GM19238 (cell line): ENCODE data around the gene PRRT2.
A peak's percentile ranks its signal among the peaks of the same experiment; 100 is the strongest.
"Not testable (repeated sequence)": the region's sequence is repeated elsewhere in the genome, so short reads cannot be mapped to it uniquely, and the experiment has no call there.

Experiments
- DNase-seq: peaks from one replicate; pipeline ENCODE4 v3.0.0; 2011; ENCODE audit warnings: low spot score; ENCODE audit not compliant: insufficient read length

PRRT2 gene

DNA sequence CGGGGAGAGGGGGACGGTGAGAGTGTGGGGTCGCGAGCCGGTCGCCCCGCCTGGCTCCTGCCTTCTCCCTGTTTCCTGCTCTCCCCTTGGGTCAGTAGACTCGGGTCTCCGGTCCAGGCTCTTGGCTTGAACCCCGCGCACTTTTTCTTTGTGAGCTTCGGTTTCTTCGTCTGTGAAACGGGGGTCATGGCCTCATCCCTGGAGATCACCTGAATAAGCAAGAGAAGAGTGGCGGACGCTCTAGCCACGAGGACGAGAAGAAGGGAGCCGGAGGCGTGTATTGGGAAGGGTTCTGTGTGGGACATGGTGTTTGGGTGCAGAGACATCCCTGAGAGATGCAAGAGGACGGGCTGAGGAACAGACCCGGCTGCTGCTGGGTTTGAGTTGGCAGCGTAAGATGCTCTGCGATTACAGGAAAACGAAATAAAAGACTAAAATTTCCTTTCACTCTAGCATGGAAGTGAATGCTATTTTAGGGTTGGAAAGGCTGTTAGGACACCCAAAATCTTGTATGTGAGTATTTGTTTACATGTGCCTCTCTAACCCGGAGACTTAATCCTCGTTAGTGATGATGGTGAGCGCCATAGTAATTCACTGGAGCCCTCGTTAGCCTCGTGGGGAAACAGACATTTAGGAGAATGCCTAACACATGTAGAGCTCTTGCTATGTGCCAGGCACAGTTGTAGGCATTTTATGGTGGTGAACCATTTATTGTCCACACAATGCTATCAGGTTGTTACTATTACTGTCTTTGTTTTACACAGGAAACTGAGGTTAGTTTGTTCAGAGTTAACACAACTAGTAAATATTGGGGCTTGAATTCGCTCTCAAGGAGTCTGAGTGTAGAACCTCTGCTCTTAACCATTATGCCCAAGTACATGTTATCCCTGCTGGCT, 20.8 kb upstream of the PRRT2 start:
- DNase-seq, result no peak

DNA sequence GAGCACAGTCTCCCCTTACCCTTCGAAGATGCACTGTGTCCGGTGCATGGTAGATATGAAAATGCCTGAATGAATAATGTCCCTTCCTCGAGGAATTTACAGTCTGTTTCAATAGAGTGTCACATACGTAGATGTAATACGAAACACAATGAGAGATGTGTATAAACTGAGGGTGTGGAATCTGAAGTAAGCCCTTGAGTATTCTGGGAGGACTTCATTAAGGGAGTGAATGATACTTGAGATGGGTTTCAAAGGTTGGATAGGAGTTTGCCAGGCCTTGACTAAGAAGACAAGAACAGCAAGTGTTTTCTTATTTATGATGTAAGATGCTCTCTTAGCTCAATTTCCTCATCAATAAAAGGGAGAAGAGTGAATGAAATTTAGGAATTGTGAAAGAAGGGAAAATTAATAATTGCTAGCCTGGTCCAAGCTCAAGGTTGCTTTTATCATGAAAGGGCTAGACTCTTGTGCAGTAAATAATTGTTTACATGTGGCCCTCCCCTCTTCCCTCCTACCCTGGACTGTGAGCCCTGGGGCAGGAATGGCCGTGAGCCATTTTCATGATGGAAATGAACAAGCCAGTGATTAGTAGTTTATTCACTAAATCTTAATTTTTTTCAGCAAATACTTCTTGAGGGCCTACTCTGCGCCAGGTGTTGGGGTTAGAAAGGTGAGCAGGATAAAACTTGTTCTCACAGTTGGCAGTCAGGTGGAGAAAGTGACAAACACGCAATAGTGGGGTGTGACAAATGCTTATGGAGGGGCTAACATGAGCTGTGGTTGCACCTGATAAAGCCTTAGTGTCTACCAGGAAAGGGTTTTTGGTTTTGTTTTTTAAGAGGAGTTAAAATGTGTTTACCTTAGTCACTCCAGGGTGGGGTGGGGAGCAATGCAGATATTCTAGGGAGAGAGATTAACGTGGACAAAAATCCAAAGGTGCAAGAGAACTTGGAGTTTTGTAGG, 19.9 kb upstream of the PRRT2 start:
- no peak for DNase-seq

DNA sequence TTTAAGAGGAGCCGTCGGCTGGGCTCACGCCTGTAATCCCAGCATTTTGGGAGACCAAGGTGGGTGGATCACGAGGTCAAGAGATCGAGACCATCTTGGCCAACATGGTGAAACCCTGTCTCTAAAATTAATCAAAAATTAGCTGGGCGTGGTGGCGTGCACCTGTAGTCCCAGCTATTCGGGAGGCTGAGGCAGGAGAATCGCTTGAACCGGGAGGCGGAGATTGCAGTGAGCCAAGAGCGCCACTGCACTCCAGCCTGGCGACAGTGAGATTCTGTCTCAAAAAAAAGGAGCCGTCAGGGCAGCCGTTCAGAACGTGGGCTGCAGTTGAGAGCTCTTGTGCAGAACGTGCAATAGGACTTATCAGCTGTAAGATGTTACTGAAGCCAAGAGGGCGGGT, 18.8 kb upstream of the PRRT2 start:
- not testable (repeated sequence) for DNase-seq

DNA sequence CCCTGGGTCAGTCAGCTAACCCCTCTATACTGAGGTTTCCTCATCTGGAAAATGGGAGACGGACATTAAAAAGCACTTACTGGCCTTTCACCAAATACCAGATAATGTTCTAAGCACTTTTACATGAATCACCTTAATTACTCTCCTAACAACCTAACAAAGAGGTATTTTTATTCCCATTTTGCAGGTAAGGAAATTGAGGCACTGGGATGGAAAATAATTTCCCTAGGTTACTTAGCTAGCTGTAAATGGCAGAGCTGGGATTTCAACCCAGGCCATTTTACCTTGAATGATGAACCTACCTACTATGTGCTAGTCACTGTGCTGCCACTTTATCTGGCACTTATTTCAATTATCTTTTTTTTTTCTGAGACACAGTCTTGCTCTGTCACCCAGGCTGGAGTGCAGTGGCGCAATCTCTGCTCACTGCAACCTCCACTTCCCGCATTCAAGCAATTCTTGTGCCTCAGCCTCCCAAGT, 17.7 kb upstream of the PRRT2 start:
- no peak for DNase-seq

DNA sequence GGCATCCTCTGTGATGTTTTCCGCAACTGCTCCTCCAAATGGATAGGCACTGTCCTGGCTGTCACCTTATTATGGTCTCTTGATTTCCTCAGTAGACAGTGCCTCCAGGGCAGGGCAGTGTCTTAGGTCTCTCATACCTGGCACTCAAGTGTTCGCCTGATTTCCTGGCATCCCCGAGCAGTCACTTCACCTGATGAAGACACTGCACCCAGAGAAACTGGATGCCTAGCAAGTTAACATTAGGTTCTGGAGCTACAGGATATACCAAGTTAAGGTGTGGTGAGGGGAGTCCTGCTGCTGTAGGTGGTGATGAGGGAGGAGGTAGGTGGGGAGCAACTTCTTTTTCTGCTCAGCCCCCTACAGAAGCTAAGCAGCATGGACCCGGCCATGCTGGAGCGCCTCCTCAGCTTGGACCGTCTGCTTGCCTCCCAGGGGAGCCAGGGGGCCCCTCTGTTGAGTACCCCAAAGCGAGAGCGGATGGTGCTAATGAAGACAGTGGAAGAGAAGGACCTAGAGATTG, 9.5 kb upstream of the PRRT2 start:
- DNase-seq, result no peak

DNA sequence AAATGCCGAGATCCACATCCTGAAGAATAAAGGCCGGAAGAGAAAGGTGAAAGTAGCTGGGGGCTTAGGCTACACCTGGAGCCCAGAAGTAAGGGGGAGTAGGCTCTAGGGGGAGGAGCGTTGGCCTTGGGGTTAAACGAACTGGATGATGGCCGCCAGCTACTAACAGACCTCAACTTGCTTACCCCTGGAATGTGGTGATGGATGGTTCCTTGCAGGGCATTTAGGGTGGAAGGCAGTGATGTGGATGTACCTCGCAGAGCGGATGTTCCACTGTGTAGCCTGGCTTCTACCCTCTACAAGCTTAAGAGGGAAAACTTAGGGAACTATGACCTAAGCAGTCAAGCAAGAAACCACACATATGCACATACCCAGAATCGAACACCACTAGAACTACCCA, 8.0 kb upstream of the PRRT2 start:
- DNase-seq, result no peak

DNA sequence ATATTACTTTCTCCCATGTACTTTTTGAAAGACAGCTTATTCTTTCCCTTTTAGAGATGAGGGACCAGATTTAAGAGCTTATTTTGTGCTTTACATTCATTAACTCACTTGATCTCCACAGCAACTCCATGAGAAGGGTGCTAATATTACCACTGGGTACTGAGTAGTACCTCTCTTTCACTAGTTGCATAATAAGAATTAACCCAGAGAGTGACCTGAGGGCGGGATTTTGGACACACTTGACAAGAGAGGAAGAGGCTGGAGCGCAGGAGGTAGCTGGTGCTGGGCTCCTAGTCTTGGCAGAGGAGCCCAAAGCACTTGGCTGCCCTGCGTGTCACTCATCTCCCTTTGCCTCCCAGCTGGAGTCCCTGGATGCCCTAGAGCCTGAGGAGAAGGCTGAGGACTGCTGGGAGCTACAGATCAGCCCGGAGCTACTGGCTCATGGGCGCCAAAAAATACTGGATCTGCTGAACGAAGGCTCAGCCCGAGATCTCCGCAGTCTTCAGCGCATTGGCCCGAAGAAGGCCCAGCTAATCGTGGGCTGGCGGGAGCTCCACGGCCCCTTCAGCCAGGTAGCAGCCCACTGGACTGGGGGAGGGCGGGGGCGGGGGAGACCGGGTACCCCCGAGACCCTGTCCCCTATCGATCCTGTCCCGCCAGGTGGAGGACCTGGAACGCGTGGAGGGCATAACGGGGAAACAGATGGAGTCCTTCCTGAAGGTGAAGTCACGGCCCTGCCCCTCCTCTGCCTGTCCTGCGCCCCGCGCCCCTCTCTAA, 7.3 kb upstream of the PRRT2 start:
- DNase-seq, result no peak

DNA sequence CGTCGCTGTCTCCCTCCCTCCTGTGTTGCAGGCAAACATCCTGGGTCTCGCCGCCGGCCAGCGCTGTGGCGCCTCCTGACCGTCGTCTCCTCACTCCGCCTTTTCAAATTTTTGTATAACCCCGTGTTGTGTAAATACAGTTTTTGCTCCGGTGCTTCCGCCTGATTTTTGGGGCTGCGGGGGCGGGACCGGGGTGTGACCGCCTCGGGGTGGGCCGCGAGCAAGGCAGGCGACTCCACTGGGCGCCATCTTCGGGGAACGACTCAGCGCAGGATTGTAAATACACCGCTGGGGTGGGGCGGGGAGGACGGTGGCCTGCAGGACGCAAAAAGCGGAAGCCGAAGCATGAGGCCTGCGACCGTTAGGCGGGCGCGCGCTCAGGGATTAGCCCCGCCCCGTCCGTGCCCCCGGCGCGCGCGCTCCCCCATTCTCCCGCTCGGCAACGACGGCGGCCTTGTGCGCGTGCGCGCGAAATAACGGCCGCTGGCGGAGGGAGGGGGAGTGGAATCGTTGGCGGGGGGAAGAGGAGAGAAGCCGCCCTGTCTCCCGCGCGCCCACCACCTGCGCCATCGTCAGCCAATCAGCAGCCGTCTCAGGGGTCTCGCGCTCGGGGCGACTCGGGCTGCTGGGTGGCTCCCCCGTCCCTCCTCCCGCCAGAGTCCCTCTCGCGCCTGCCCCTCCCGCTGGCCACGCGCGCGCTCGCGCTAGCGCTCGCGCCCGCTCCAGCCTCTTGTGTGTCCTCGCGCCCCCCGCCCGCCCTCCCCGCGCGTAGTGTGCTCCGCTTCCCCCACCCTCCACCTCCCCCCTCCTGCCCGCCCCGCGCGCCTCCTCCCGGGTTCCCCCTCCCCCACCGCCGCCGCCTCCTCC, 6.5 kb upstream of the PRRT2 start:
- peak; percentile 92 for DNase-seq

DNA sequence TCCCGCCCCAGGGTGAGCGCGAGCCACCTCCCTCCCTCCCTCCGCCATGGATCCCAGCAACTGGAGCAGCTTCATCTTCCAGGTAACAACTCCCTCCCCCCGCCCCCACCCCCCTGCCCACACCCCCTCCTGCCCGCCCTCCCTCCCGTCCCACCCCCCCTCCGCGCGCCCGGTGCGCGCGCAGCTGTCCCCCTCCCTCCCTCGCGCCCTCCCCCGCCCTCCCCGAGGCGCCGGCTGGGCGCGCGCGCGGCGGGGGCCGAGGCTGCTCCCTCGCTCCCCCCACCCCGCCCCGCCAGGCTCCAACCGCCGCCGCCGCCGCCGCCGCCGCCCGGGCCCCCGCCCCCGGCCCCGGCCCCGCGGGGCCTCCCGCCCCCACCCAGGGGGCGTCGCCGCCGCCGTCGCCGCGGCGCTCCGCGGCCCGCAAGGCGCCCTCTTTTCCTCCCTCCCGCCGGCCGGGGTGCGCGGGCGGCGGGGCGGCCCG, 5.9 kb upstream of the PRRT2 start, which contains the start of gene MAZ:
TSS of gene MAZ (plus strand) at position 431 of the 481 bp plus-strand sequence. CDS start 173 bp downstream, outside the sequence.
- DNase-seq, result no peak

DNA sequence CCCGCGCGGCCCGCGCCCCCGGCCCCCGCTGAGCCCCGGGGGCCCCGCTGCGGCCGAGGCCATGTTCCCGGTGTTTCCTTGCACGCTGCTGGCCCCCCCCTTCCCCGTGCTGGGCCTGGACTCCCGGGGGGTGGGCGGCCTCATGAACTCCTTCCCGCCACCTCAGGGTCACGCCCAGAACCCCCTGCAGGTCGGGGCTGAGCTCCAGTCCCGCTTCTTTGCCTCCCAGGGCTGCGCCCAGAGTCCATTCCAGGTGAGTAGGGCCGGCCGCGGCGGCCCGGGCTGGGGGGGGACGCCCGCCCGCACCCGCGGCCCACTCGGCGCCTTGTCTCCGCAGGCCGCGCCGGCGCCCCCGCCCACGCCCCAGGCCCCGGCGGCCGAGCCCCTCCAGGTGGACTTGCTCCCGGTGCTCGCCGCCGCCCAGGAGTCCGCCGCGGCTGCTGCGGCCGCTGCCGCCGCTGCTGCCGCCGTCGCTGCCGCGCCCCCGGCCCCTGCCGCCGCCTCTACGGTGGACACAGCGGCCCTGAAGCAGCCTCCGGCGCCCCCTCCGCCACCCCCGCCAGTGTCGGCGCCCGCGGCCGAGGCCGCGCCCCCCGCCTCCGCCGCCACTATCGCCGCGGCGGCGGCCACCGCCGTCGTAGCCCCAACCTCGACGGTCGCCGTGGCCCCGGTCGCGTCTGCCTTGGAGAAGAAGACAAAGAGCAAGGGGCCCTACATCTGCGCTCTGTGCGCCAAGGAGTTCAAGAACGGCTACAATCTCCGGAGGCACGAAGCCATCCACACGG, 5.2 kb upstream of the PRRT2 start:
- DNase-seq, result peak; percentile 61

DNA sequence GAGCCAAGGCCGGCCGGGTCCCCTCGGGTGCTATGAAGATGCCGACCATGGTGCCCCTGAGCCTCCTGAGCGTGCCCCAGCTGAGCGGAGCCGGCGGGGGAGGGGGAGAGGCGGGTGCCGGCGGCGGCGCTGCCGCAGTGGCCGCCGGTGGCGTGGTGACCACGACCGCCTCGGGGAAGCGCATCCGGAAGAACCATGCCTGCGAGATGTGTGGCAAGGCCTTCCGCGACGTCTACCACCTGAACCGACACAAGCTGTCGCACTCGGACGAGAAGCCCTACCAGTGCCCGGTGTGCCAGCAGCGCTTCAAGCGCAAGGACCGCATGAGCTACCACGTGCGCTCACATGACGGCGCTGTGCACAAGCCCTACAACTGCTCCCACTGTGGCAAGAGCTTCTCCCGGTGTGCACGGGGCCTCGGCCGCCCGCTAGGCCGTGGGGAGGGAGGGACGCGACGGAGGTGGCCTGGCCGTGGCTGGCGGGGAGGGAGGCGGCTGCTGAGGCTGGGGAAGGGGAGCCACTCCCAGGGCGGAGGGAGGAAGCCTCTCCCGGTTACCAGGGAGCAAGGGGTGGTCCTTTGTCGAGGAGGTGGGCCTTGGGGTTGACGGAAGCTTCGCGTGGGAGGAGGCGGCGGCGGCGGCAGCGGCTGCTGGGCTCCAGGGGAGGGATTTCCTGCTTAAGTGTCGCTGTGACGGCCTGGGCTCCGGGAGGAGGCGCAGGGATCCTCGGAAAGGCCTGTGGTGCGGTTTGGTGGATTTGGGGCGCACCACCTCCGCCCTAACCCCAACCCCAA, 4.4 kb upstream of the PRRT2 start:
- peak; percentile 74 for DNase-seq

DNA sequence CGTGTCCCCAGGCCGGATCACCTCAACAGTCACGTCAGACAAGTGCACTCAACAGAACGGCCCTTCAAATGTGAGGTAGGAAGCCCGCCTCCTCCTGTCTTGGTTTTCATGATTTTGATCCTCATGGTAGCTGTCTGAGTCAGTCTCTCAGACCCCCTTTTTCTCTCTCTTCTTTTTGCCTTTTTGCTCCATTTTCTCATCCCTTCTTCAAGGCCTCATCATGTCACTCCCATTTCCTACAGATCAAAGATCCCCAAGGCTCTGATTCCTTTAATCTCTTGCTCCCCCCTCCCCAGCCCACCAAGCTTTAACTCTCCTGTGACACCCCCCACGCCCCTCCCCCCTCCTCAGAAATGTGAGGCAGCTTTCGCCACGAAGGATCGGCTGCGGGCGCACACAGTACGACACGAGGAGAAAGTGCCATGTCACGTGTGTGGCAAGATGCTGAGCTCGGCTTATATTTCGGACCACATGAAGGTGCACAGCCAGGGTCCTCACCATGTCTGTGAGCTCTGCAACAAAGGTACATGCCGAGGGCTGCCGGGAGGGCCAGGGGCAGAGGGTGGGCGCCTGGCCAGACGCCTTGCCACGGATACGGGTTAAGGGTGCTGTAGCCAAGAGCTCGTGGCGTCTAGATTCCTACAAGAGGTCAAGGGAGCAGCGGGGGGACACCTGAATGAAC, 3.6 kb upstream of the PRRT2 start:
- no peak for DNase-seq

DNA sequence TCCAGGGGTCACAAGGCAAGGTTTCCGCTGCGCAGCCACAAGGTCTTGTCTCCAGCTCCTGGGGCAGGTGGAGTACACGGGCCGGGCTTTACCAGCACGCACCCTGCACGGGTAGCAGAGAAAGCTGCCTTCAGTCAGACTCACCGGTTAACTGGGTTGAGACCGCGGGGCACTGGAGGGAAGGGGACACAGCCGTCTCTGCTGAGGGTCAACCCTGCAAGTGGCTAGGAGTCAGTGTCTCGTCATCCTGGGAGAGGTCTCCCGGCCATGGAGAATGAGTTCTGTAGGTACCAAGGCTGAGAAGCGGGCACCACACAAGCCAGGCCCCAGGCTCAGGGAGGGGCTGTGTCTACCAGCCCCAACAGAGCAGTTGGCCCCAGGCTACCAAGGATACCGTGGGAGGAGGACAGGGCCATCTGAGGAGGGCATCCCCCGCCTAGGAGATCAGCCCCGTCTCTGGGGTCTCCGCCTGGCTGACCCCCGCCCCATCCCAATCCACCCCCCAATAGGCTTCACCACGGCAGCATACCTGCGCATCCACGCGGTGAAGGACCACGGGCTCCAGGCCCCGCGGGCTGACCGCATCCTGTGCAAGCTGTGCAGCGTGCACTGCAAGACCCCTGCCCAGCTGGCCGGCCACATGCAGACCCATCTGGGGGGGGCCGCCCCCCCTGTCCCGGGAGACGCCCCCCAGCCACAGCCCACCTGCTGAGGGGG, 2.8 kb upstream of the PRRT2 start:
- no peak for DNase-seq

DNA sequence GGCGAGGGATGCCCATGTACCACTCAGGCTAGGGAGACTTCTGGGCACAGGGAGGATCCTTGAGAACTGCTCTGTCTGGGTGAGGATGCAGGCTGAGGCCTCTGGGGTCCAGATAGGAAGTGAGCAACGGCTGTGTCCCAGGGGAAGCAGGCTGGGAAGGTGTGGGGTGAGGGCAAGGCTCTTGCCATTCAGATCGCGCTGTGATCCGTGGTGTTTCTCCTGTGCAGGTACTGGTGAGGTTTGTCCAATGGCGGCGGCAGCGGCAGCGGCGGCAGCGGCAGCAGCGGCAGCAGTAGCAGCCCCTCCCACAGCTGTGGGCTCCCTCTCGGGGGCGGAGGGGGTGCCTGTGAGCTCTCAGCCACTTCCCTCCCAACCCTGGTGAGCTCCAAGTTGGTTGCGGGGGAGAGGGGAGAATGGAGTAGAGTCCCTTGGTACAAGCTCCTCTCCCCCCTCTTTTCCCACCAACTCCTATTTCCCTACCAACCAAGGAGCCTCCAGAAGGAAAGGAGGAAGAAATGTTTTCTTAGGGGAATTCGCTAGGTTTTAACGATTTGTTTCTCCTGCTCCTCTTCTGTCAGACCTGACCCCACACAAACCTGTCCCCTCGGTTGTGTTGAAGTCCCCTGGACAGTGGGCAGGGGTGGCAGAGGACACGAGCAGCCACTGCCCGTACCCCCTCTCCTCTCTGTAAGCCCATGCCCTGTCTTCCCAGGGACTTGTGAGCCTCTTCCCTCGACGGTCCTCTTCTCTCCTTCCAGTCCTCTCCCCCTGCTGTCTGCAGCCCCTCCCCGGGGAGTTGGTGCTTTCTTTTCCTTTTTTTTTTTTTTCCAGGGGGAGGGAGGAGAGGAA, 1.9 kb upstream of the PRRT2 start:
- no peak for DNase-seq

DNA sequence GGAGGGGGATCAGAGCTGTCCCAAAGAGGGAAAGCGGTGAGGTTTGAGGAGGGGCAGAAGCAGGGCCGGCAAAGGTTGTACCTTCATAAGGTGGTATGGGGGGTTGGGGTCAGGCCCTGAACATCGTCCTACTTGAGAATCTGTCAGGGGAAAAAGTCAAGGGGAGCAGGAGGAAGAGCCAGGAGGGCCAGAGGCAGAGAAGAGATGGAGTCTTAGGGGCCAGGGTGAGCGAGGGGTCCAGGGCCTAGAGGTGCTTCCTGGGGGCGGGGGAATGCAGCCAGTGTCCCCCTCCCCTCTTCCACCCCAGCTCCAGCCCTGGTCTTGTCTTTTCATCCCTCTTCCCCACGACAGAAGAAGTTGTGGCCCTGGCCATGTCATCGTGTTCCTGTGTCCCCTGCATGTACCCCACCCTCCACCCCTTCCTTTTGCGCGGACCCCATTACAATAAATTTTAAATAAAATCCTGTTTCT, 1.3 kb upstream of the PRRT2 start:
- no peak for DNase-seq
